ENCODE measurements around the gene CD248. TPM values are rescaled to one million over a fixed set of nuclear protein-coding genes. Genes with fewer than 3 reads are reported as not detected.

CD248 gene
- total and polyA plus RNA-seq, 12 donors, result 5.3 to 44.4 (median 10.0) TPM

DNA sequence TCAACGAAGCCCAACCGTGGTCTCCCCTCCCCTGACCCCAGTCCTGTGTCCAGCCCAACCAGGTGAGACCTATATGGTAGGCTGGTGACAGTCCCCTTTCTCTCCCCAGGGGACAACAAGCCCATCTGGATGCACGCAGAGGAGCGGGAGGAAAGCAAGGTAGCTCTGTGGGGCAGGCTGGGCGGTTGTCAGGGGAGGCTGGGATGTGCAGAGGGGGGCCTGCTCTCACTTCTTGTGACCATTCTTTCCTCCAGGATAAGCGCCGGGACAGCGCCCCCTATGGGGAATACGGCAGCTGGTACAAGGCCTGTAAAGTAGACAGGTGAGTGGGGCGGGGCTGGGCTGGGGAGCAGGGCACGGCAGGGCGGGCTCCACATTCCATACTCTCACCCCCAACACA is 51.9 kb downstream of the CD248 start:
- no peaks in the 10 kb centered on the region for H3K27me3 ChIP-seq
- TF ChIP-seq, protein P1, sequence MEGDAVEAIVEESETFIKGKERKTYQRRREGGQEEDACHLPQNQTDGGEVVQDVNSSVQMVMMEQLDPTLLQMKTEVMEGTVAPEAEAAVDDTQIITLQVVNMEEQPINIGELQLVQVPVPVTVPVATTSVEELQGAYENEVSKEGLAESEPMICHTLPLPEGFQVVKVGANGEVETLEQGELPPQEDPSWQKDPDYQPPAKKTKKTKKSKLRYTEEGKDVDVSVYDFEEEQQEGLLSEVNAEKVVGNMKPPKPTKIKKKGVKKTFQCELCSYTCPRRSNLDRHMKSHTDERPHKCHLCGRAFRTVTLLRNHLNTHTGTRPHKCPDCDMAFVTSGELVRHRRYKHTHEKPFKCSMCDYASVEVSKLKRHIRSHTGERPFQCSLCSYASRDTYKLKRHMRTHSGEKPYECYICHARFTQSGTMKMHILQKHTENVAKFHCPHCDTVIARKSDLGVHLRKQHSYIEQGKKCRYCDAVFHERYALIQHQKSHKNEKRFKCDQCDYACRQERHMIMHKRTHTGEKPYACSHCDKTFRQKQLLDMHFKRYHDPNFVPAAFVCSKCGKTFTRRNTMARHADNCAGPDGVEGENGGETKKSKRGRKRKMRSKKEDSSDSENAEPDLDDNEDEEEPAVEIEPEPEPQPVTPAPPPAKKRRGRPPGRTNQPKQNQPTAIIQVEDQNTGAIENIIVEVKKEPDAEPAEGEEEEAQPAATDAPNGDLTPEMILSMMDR (IDR thresholded peaks at IDR 0.05), result peak in 2 of 9 donors; percentile 17 to 24
- H3K36me3 ChIP-seq, result peaks cover 0 to 67% (median 4%) of the 10 kb centered on the region in 9 donors
- ATAC-seq (no peak), DNase-seq (no peak)
- peaks cover 5 to 22% (median 15%) of the 10 kb centered on the region in 9 donors for H3K4me1 ChIP-seq
- intact Hi-C loops (cut with DNase I), result no loop called here
- 74% methylated on average over 12 of the region's 12 CpGs for WGBS, 2 donors
- H3K9me3 ChIP-seq, result no peaks in the 10 kb centered on the region
- H3K4me3 ChIP-seq, result no peak overlapping the region
- no peak overlapping the region for H3K27ac ChIP-seq

Other genes starting within 250 kb of the CD248 start
- gene PACS1, start 246.8 kb downstream of the CD248 start, total RNA-seq, result 100 to 1,000 TPM in 4 of 10 donors, 10 to 100 TPM in 6; 50.0 to 121 (median 81.9) TPM
- 10 to 100 TPM; 24.1 to 28.2 TPM for gene PACS1, start 246.8 kb downstream of the CD248 start, polyA plus RNA-seq
- 10 to 100 TPM; 24.4 to 46.8 (median 33.4) TPM for gene KLC2, start 59.3 kb downstream of the CD248 start, total RNA-seq
- gene KLC2, start 59.3 kb downstream of the CD248 start, polyA plus RNA-seq, result 10 to 100 TPM; 36.1 to 36.3 TPM
- gene RAB1B, start 48.4 kb downstream of the CD248 start, total RNA-seq, result 100 to 1,000 TPM; 117 to 153 (median 132) TPM
- 100 to 1,000 TPM; 129 to 132 TPM for gene RAB1B, start 48.4 kb downstream of the CD248 start, polyA plus RNA-seq
- gene CNIH2, start 38.9 kb downstream of the CD248 start, total RNA-seq, result under 1 TPM in 3 of 10 donors, not detected in 7; 0.45 to 0.57 (median 0.49) TPM
- under 1 TPM; 0.06 to 0.44 TPM for gene CNIH2, start 38.9 kb downstream of the CD248 start, polyA plus RNA-seq
- gene YIF1A, start 27.9 kb downstream of the CD248 start, total RNA-seq, result 10 to 100 TPM; 38.3 to 75.0 (median 51.9) TPM
- gene YIF1A, start 27.9 kb downstream of the CD248 start, polyA plus RNA-seq, result 100 to 1,000 TPM in 1 of 2 donors, 10 to 100 TPM in 1; 54.9 to 168 TPM
- gene TMEM151A, start 25.1 kb downstream of the CD248 start, total RNA-seq, result under 1 TPM in 4 of 10 donors, not detected in 6; 0.17 to 0.24 (median 0.20) TPM
- under 1 TPM in 1 of 2 donors, not detected in 1; 0.10 TPM for gene TMEM151A, start 25.1 kb downstream of the CD248 start, polyA plus RNA-seq
- gene RIN1, start 19.4 kb upstream of the CD248 start, total RNA-seq, result 1 to 10 TPM in 8 of 10 donors, under 1 TPM in 2; 0.81 to 5.3 (median 1.6) TPM
- gene RIN1, start 19.4 kb upstream of the CD248 start, polyA plus RNA-seq, result 10 to 100 TPM in 1 of 2 donors, 1 to 10 TPM in 1; 3.9 to 10.8 TPM
- 10 to 100 TPM; 10.6 to 17.6 (median 12.9) TPM for gene BRMS1, start 28.1 kb upstream of the CD248 start, total RNA-seq
- gene BRMS1, start 28.1 kb upstream of the CD248 start, polyA plus RNA-seq, result 10 to 100 TPM; 25.2 to 73.9 TPM
- 10 to 100 TPM; 36.5 to 69.6 (median 48.1) TPM for gene B4GAT1, start 30.6 kb upstream of the CD248 start, total RNA-seq
- 10 to 100 TPM; 22.3 to 45.4 TPM for gene B4GAT1, start 30.6 kb upstream of the CD248 start, polyA plus RNA-seq
- 10 to 100 TPM in 3 of 10 donors, 1 to 10 TPM in 7; 7.8 to 28.0 (median 9.5) TPM for gene SLC29A2, start 54.7 kb upstream of the CD248 start, total RNA-seq
- 10 to 100 TPM; 25.9 to 50.6 TPM for gene SLC29A2, start 54.7 kb upstream of the CD248 start, polyA plus RNA-seq
- not detected for gene NPAS4, start 104.0 kb upstream of the CD248 start, total RNA-seq
- under 1 TPM in 1 of 2 donors, not detected in 1; 0.04 TPM for gene NPAS4, start 104.0 kb upstream of the CD248 start, polyA plus RNA-seq
- gene MRPL11, start 121.8 kb upstream of the CD248 start, total RNA-seq, result 10 to 100 TPM; 37.2 to 57.2 (median 48.2) TPM
- gene MRPL11, start 121.8 kb upstream of the CD248 start, polyA plus RNA-seq, result 10 to 100 TPM; 33.3 to 51.0 TPM
- gene PELI3, start 149.9 kb upstream of the CD248 start, total RNA-seq, result 10 to 100 TPM in 1 of 10 donors, 1 to 10 TPM in 9; 5.3 to 10.9 (median 6.5) TPM
- gene PELI3, start 149.9 kb upstream of the CD248 start, polyA plus RNA-seq, result 1 to 10 TPM; 3.5 to 7.2 TPM
- 10 to 100 TPM in 8 of 10 donors, 1 to 10 TPM in 2; 8.8 to 25.2 (median 14.7) TPM for gene DPP3, start 163.4 kb upstream of the CD248 start, total RNA-seq
- gene DPP3, start 163.4 kb upstream of the CD248 start, polyA plus RNA-seq, result 10 to 100 TPM in 1 of 2 donors, 1 to 10 TPM in 1; 6.2 to 28.9 TPM
- gene BBS1, start 193.6 kb upstream of the CD248 start, total RNA-seq, result 10 to 100 TPM; 14.5 to 23.9 (median 18.1) TPM
- 10 to 100 TPM in 1 of 2 donors, 1 to 10 TPM in 1; 9.6 to 14.7 TPM for gene BBS1, start 193.6 kb upstream of the CD248 start, polyA plus RNA-seq
- gene ZDHHC24, start 229.0 kb upstream of the CD248 start, total RNA-seq, result 1 to 10 TPM; 4.6 to 8.4 (median 5.4) TPM
- gene ZDHHC24, start 229.0 kb upstream of the CD248 start, polyA plus RNA-seq, result 1 to 10 TPM; 6.3 to 7.7 TPM
- under 1 TPM in 1 of 10 donors, not detected in 9; 0.24 TPM for gene ACTN3, start 229.9 kb upstream of the CD248 start, total RNA-seq
- gene ACTN3, start 229.9 kb upstream of the CD248 start, polyA plus RNA-seq, result under 1 TPM in 1 of 2 donors, not detected in 1; 0.03 TPM